WTC11 (cell line): ENCODE data around the gene EPN3.

Experiments
- ELF4 ChIP-seq: sonication (generic); formaldehyde crosslinking; IDR thresholded peaks from 2 replicates; pipeline ENCODE4 v1.8.1; 2022; ENCODE audit warnings: low read depth, mild to moderate bottlenecking, moderate library complexity, missing genetic modification reagents
- FOXJ3 ChIP-seq: sonication (generic); formaldehyde crosslinking; IDR thresholded peaks from 2 replicates; pipeline ENCODE4 v1.9.0; 2021; ENCODE audit warnings: missing genetic modification reagents, mild to moderate bottlenecking, borderline replicate concordance
- USF2 ChIP-seq: sonication (generic); formaldehyde crosslinking; IDR thresholded peaks from 2 replicates; pipeline ENCODE4 v1.8.1; 2023; ENCODE audit warnings: mild to moderate bottlenecking, missing genetic modification reagents, moderate library complexity
- TF ChIP-seq, protein P1 (sequence below): fragments of 200-600 bp; IDR thresholded peaks from 2 replicates; pipeline ENCODE4 v1.8.0; 2022; ENCODE audit warnings: antibody characterized with exemption

- TF ChIP-seq, protein P1, sequence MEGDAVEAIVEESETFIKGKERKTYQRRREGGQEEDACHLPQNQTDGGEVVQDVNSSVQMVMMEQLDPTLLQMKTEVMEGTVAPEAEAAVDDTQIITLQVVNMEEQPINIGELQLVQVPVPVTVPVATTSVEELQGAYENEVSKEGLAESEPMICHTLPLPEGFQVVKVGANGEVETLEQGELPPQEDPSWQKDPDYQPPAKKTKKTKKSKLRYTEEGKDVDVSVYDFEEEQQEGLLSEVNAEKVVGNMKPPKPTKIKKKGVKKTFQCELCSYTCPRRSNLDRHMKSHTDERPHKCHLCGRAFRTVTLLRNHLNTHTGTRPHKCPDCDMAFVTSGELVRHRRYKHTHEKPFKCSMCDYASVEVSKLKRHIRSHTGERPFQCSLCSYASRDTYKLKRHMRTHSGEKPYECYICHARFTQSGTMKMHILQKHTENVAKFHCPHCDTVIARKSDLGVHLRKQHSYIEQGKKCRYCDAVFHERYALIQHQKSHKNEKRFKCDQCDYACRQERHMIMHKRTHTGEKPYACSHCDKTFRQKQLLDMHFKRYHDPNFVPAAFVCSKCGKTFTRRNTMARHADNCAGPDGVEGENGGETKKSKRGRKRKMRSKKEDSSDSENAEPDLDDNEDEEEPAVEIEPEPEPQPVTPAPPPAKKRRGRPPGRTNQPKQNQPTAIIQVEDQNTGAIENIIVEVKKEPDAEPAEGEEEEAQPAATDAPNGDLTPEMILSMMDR = no peak
- no peak for TF ChIP-seq FOXJ3
- no peak for TF ChIP-seq ELF4 (CRISPR knock-in tag)
- TF ChIP-seq USF2 (CRISPR knock-in tag) = no peak
Measured at GRCh38 chr17:50551884-50552283, 19.3 kb downstream of the EPN3 start.
